ENCODE measurements around the gene OR51B6. TPM values are rescaled to one million over a fixed set of nuclear protein-coding genes. Genes with fewer than 3 reads are reported as not detected.
"Not testable (repeated sequence)": the region's sequence is repeated elsewhere in the genome, so short reads cannot be mapped to it uniquely, and the experiment has no call there.

The OR51B6 gene
- total RNA-seq, 4 donors from 2014 or later: not detected

DNA sequence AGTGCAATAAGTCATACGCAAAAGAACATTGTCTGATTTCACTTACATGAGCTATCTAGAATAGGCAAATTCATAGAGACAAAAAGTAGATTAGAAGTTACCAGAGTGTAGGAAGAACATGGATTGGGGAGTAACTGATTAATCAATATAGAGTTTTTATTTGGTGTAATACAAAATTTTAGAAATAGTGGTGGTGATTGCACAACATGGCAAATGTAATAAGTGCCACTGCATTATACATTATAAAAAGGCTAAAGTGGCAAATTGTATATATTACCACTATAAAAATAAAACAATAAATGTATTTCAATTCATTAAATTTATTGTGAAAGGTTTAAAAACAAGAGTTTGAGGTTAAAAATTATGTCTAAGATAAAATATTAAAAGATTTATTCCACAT is 40.9 kb upstream of the OR51B6 start:
- no peaks in the 10 kb centered on the region for H3K36me3 ChIP-seq
- WGBS: 100% methylated on average over 1 of the region's 1 CpG
- H3K4me1 ChIP-seq: no peaks in the 10 kb centered on the region
- H3K9me3 ChIP-seq: no peaks in the 10 kb centered on the region
- intact Hi-C loops (cut with DNase I): no loop called here
- no peak for TF ChIP-seq POLR2A (IDR thresholded peaks at IDR 0.05; ENCODE audit: low read depth)
- TF ChIP-seq EP300 (IDR thresholded peaks at IDR 0.05): no peak
- no peak for TF ChIP-seq POLR2AphosphoS5 (IDR thresholded peaks at IDR 0.05)
- TF ChIP-seq, protein P1, sequence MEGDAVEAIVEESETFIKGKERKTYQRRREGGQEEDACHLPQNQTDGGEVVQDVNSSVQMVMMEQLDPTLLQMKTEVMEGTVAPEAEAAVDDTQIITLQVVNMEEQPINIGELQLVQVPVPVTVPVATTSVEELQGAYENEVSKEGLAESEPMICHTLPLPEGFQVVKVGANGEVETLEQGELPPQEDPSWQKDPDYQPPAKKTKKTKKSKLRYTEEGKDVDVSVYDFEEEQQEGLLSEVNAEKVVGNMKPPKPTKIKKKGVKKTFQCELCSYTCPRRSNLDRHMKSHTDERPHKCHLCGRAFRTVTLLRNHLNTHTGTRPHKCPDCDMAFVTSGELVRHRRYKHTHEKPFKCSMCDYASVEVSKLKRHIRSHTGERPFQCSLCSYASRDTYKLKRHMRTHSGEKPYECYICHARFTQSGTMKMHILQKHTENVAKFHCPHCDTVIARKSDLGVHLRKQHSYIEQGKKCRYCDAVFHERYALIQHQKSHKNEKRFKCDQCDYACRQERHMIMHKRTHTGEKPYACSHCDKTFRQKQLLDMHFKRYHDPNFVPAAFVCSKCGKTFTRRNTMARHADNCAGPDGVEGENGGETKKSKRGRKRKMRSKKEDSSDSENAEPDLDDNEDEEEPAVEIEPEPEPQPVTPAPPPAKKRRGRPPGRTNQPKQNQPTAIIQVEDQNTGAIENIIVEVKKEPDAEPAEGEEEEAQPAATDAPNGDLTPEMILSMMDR (IDR thresholded peaks at IDR 0.05): no peak
- DNase-seq (ENCODE audit: extremely low spot score): no peak
- no peak overlapping the region for H3K27ac ChIP-seq (replicated peaks in 1 of 4)
- H3K4me3 ChIP-seq: no peak overlapping the region
- no peaks in the 10 kb centered on the region for H3K27me3 ChIP-seq

DNA sequence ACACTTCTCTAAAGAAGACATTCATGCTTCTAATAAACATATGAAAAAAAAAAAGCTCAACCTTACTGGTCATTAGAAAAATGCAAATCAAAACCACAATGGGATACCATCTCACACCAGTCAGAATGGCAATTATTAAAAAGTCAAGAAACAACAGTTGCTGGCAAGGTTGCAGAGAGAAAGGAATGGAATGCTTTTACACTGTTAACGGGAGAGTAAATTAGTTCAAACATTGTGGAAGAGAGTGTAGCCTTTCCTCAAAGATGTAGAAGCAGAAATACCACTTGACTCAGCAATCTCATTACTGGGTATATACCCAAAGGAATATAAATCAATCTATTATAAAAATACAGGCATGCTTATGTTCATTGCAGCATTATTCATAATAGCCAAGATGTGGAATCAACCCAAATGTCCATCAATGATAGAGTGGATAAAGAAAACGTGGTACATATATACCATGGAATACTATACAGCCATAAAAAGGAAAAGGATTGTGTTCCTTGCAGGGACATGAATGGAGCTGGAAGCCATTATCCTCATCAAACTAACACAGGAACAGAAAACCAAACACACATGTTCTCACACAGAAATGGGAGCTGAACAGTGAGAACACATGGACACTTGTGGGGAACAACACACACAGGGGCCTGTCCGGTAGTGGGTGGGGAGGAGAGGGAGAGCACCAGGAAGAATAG is 37.8 kb upstream of the OR51B6 start:
- DNase-seq (ENCODE audit: extremely low spot score); H3K27me3 ChIP-seq; H3K4me1 ChIP-seq; H3K36me3 ChIP-seq; H3K4me3 ChIP-seq; H3K9me3 ChIP-seq; H3K27ac ChIP-seq (replicated peaks in 1 of 4); intact Hi-C loops (cut with DNase I): not testable (repeated sequence)
- 85% methylated on average over 3 of the region's 3 CpGs for WGBS

DNA sequence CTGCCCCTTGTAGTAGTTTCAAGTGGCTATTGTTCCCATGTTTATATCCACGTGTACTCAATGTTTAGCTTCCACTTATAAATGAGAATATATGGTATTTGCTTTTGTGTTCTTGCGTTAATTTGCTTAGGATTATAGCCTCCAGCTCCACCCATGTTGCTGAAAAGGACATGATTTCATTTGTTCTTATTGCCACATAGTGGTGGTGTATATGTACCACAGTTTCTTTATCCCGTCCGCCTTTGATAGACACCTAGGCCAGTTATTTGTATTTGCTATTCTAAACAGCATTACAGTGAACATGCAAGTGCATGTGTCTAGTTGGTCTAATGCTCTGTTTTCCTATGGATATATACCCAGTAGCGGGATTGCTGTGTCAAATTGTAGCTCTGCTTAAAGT is 34.0 kb upstream of the OR51B6 start:
- no peaks in the 10 kb centered on the region for H3K36me3 ChIP-seq
- H3K27me3 ChIP-seq: no peaks in the 10 kb centered on the region
- H3K4me1 ChIP-seq: no peaks in the 10 kb centered on the region
- 81% methylated on average over 5 of the region's 5 CpGs for WGBS
- no peaks in the 10 kb centered on the region for H3K9me3 ChIP-seq
- H3K4me3 ChIP-seq: no peak overlapping the region
- no peak for TF ChIP-seq EP300 (IDR thresholded peaks at IDR 0.05)
- no peak for TF ChIP-seq POLR2AphosphoS5 (IDR thresholded peaks at IDR 0.05)
- TF ChIP-seq, protein P1 (IDR thresholded peaks at IDR 0.05): no peak
- no peak for TF ChIP-seq POLR2A (IDR thresholded peaks at IDR 0.05; ENCODE audit: low read depth)
- no peak overlapping the region for H3K27ac ChIP-seq (replicated peaks in 1 of 4)
- DNase-seq (ENCODE audit: extremely low spot score): no peak
- intact Hi-C loops (cut with DNase I): no loop called here

DNA sequence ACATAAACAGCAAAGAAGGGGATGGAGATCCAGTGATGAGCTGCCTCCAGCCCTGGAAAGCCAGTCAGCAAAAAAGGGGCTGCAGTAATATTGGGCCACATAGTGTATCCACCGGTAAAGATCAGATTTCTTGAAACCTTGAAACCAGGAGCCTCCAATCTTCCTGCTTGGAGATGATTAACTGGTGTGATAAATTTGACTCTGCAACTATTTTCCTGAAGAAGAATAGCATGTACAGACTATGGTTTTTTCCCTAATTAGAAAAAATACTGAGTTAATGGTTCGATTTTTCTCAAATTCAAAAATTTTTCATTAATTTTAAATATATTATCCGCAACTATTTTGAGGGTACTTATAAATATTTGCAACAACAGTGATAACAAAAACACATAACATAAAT is 27.1 kb upstream of the OR51B6 start, which contains the start of gene OR51B2:
Gene OR51B2 (minus strand): TSS at position 101 of the 400 bp plus-strand sequence. CDS start 0 bp downstream, at position 101.
- Histone ChIP-seq H3K36me3 (no peaks in the 10 kb centered on the region), H3K27me3 (no peaks in the 10 kb centered on the region), H3K9me3 (no peaks in the 10 kb centered on the region), H3K27ac (replicated peaks in 1 of 4) (no peak within 1 kb of the TSS), H3K4me1 (no peaks in the 10 kb centered on the region), H3K4me3 (no peak within 1 kb of the TSS)
- TF ChIP-seq, protein P1 (IDR thresholded peaks at IDR 0.05): no peak
- TF ChIP-seq POLR2A (IDR thresholded peaks at IDR 0.05; ENCODE audit: low read depth): no peak
- TF ChIP-seq POLR2AphosphoS5 (IDR thresholded peaks at IDR 0.05): no peak
- no peak for TF ChIP-seq EP300 (IDR thresholded peaks at IDR 0.05)
- intact Hi-C loops (cut with DNase I): no loop called here
- WGBS: 77% methylated on average over 3 of the region's 3 CpGs
- DNase-seq (ENCODE audit: extremely low spot score): no peak

DNA sequence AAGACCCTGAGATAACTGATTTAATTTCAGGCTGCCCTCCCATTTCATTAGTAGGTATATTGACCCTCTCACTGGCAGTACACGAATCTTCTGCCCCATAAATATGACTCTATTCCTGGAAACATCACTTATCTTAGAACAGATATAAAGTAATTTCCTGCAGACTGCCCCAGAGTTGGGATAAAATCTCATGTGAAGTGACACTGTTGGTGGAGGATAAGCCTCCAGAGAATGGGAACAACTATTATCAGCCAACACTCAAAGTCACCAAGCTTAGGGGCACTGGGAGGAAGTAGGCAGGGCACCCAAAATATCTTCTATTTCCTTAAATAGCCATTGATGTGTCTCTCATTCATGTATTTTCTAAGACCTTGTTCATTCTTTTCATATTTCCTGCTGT is 16.1 kb upstream of the OR51B6 start:
- intact Hi-C loops (cut with DNase I): no loop called here
- Histone ChIP-seq H3K4me3 (no peak overlapping the region), H3K27me3 (no peaks in the 10 kb centered on the region), H3K9me3 (no peaks in the 10 kb centered on the region), H3K27ac (replicated peaks in 1 of 4) (no peak overlapping the region), H3K4me1 (no peaks in the 10 kb centered on the region), H3K36me3 (no peaks in the 10 kb centered on the region)
- WGBS: 63% methylated on average over 1 of the region's 1 CpG
- DNase-seq (ENCODE audit: extremely low spot score): no peak
- no peak for TF ChIP-seq POLR2AphosphoS5 (IDR thresholded peaks at IDR 0.05)
- no peak for TF ChIP-seq POLR2A (IDR thresholded peaks at IDR 0.05; ENCODE audit: low read depth)
- TF ChIP-seq, protein P1 (IDR thresholded peaks at IDR 0.05): no peak
- no peak for TF ChIP-seq EP300 (IDR thresholded peaks at IDR 0.05)

All from esophagus muscularis mucosa (tissue), 4 donors.